ENCODE data around the gene FAM32A.
A peak's percentile ranks its signal among the peaks of the same experiment; 100 is the strongest.
"Not testable (repeated sequence)": the region's sequence is repeated elsewhere in the genome, so short reads cannot be mapped to it uniquely, and the experiment has no call there.

Gene FAM32A

DNA sequence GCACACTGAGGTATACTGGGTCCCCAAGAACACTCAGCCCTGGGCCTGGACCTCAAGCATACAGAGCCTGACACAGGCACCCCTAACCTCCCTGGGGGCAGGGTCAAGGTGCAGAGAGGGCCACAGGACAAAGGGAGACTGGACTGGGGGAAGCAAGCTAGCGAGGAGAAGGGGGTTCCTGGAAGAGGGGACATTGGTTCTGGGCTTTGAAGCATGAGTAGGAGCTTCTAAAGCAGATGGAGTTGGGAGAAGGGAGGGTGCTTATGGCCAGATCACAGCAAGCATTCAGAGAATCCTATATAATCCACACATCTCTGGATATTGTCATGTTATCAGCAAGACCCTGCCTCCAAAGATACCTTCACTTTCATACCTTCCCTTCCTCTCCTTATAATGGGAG, 15.1 kb upstream of the FAM32A start:
- H3K36me3 ChIP-seq (ENCODE audit: insufficient read depth, low read length): no peaks in the 10 kb centered on the region
- H3K9me3 ChIP-seq (ENCODE audit: low read depth, low read length): no peaks in the 10 kb centered on the region
- no peak overlapping the region for H3K4me3 ChIP-seq
- H3K9ac ChIP-seq (ENCODE audit: insufficient read length): no peak overlapping the region
- H3K27ac ChIP-seq: no peak overlapping the region
- no peak for DNase-seq (ENCODE audit: low read depth, low spot score)
- TF ChIP-seq FOXP2 (optimal IDR thresholded peaks at IDR 0.05; ENCODE audit: control extremely low read depth, extremely low read length, insufficient read depth) (no peak), POLR2AphosphoS5 (IDR thresholded peaks at IDR 0.05; ENCODE audit: borderline replicate concordance, low read depth, low read length) (no peak), EZH2 (IDR thresholded peaks at IDR 0.05) (no peak)

DNA sequence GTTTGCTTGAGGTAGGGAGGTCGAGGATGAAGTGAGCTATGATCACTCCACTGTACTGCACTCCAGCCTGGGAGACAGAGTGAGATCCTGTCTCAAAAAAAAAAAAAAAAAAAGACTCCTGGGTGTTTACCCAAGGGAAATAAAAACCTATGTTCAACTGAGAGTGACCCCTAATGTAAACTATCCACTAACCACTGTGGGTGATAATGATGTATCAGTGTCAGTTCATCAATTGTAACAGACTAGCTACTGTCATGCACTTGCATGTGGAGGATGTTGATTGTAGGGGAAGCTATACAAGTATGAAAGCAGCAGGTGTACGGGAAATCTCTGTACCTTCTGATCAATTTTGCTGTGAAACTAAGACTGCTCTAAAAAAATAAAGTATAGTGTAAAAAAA, 9.3 kb upstream of the FAM32A start:
- Histone ChIP-seq H3K27ac (no peak overlapping the region), H3K9me3 (ENCODE audit: low read depth, low read length) (no peaks in the 10 kb centered on the region), H3K4me3 (no peak overlapping the region), H3K36me3 (ENCODE audit: insufficient read depth, low read length) (no peaks in the 10 kb centered on the region), H3K9ac (ENCODE audit: insufficient read length) (no peak overlapping the region)
- DNase-seq (ENCODE audit: low read depth, low spot score): no peak
- TF ChIP-seq EZH2 (IDR thresholded peaks at IDR 0.05) (no peak), FOXP2 (optimal IDR thresholded peaks at IDR 0.05; ENCODE audit: control extremely low read depth, extremely low read length, insufficient read depth) (no peak), POLR2AphosphoS5 (IDR thresholded peaks at IDR 0.05; ENCODE audit: borderline replicate concordance, low read depth, low read length) (no peak)

DNA sequence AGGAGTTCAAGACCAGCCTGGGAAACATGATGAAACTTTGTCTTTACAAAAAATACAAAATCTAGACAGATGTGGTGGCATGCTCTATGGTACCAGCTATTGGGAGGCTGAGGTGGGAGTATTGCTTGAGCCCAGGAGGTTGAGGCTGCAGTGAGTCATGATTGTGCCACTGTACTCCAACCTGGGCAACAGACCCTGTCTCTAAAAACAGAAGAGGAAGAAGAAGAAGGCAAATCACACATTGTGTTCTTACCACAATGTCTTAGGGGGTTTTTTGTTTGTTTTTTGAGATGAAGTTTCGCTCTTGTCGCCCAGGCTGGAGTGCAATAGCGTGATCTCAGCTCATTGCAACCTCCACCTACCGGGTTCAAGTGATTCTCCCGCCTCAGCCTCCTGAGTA, 6.3 kb upstream of the FAM32A start:
- H3K36me3 ChIP-seq (ENCODE audit: insufficient read depth, low read length); DNase-seq (ENCODE audit: low read depth, low spot score); H3K9ac ChIP-seq (ENCODE audit: insufficient read length); H3K27ac ChIP-seq; H3K9me3 ChIP-seq (ENCODE audit: low read depth, low read length); H3K4me3 ChIP-seq: not testable (repeated sequence)

DNA sequence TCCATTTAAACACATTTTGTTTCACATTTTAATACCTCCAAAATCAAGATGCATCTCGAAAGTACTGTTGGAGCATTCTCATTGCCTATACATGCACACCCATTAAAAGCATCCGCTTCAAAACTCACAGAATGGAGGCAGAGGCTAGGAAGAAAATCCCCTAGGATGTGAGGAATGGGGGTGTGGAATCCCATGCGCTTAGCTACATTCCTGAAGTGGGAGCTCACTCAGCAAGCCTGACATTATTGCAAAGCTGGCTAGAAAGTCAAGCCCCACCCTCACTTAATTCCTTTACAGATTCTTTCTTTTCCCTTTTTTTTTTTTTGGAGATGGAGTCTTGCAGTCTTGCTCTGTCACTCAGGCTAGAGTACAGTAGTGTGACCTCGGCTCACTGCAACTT, 4.6 kb upstream of the FAM32A start:
- no peaks in the 10 kb centered on the region for H3K9me3 ChIP-seq (ENCODE audit: low read depth, low read length)
- no peak for DNase-seq (ENCODE audit: low read depth, low spot score)
- H3K4me3 ChIP-seq: no peak overlapping the region
- TF ChIP-seq FOXP2 (optimal IDR thresholded peaks at IDR 0.05; ENCODE audit: control extremely low read depth, extremely low read length, insufficient read depth) (no peak), EZH2 (IDR thresholded peaks at IDR 0.05) (no peak), POLR2AphosphoS5 (IDR thresholded peaks at IDR 0.05; ENCODE audit: borderline replicate concordance, low read depth, low read length) (no peak)
- H3K36me3 ChIP-seq (ENCODE audit: insufficient read depth, low read length): no peaks in the 10 kb centered on the region
- no peak overlapping the region for H3K27ac ChIP-seq
- H3K9ac ChIP-seq (ENCODE audit: insufficient read length): no peak overlapping the region

DNA sequence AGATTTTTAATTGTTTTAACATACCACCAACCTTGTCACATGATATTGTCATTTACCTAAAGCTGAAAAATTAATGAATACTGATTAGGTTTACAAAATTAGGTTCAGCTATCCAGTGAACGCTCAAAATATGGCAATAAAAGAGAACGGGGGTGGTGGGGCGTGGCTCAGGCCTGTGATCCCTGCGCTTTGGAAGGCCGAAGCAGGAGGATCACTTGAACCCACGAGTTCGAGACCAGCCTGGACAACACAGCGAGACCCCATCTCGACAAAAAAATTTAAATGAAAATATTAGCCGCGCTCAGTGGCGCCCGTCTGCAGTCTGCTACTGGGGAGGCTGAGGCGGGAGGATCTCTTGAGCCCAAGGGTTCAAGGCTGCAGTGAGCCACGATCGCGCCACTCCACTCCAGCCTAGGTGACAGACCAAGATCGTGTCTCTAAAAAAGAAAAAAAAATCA, 516 bp upstream of the FAM32A start:
- peak overlapping the region; percentile 99 for H3K4me3 ChIP-seq
- H3K36me3 ChIP-seq (ENCODE audit: insufficient read depth, low read length): peaks cover 6% of the 10 kb centered on the region
- peak overlapping the region; percentile 62 for H3K9ac ChIP-seq (ENCODE audit: insufficient read length)
- no peaks in the 10 kb centered on the region for H3K9me3 ChIP-seq (ENCODE audit: low read depth, low read length)
- H3K27ac ChIP-seq: no peak overlapping the region
- DNase-seq (ENCODE audit: low read depth, low spot score): no peak
- TF ChIP-seq POLR2AphosphoS5 (IDR thresholded peaks at IDR 0.05; ENCODE audit: borderline replicate concordance, low read depth, low read length): no peak
- TF ChIP-seq EZH2 (IDR thresholded peaks at IDR 0.05): no peak
- TF ChIP-seq FOXP2 (optimal IDR thresholded peaks at IDR 0.05; ENCODE audit: control extremely low read depth, extremely low read length, insufficient read depth): no peak

DNA sequence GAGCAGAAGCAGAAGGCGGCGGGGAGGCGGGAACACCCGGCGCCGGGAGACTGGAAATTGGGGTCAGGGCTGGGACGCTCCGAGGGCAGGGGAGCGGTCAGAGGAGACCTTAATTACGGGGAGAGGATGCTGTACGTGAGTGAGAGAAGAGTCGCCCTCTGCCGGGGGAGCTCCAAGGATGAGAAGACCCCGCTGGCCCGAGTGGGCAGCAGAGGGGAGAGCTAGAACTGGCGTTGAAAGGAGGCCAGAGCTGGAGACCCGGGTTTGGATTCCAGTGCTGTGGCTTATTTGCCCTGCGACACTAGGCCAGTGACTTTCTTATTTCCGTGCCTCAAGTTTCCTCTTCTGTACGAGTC, 536 bp downstream of the FAM32A start:
- H3K27ac ChIP-seq: no peak overlapping the region; the same call in 1 of the 2 replicates
- no peak for TF ChIP-seq EZH2 (IDR thresholded peaks at IDR 0.05)
- no peaks in the 10 kb centered on the region for H3K9me3 ChIP-seq (ENCODE audit: low read depth, low read length)
- H3K9ac ChIP-seq (ENCODE audit: insufficient read length): peak overlapping the region; percentile 97
- peaks cover 15% of the 10 kb centered on the region for H3K36me3 ChIP-seq (ENCODE audit: insufficient read depth, low read length)
- peak overlapping the region; percentile 99 for H3K4me3 ChIP-seq
- DNase-seq (ENCODE audit: low read depth, low spot score): no peak

DNA sequence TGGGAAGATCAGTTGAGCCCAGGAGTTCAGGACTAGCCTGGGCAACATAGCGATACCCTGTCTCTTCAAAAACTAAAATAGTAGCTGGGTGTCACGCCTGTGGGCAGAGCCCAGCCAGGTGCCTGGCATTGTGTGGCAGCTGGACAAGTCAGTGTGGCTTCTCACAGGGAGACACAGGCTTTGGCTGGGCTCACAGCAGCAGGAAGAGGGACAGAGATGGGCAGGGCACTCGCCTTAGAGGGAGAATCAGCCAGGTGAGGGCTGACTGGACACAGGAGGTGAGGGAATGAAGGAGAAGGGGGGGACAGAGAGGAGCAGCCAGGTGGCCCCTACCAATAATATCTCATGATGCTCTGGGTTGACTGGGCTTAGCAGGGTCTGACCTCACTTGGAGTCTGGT, 3.3 kb downstream of the FAM32A start:
- no peak overlapping the region for H3K9ac ChIP-seq (ENCODE audit: insufficient read length)
- H3K36me3 ChIP-seq (ENCODE audit: insufficient read depth, low read length): peaks cover 26% of the 10 kb centered on the region
- no peak overlapping the region for H3K4me3 ChIP-seq
- no peak for DNase-seq (ENCODE audit: low read depth, low spot score)
- no peak for TF ChIP-seq POLR2AphosphoS5 (IDR thresholded peaks at IDR 0.05; ENCODE audit: borderline replicate concordance, low read depth, low read length)
- no peak for TF ChIP-seq FOXP2 (optimal IDR thresholded peaks at IDR 0.05; ENCODE audit: control extremely low read depth, extremely low read length, insufficient read depth)
- no peak for TF ChIP-seq EZH2 (IDR thresholded peaks at IDR 0.05)
- no peak overlapping the region for H3K27ac ChIP-seq
- H3K9me3 ChIP-seq (ENCODE audit: low read depth, low read length): no peaks in the 10 kb centered on the region

DNA sequence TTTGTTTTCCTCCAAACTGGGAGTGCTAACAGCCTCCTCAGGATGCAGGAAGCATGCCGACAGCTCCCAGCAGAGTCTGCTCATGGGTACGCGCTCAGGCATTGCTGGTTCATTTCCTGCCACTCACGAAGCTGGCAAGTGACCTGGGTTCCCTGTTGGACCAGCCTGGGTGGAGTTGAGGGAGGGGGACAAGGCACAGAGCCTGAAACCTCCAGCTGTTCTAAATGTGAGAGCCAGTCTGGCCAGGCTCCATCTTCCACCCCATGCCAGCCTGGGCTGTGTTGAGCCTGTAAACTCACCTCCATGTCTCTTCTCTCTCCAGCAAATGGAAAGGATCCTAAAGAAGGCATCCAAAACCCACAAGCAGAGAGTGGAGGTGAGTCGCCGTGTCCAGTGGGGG, 5.0 kb downstream of the FAM32A start:
- H3K36me3 ChIP-seq (ENCODE audit: insufficient read depth, low read length): peaks cover 26% of the 10 kb centered on the region
- no peaks in the 10 kb centered on the region for H3K9me3 ChIP-seq (ENCODE audit: low read depth, low read length)
- H3K27ac ChIP-seq: no peak overlapping the region
- no peak overlapping the region for H3K9ac ChIP-seq (ENCODE audit: insufficient read length)
- no peak overlapping the region for H3K4me3 ChIP-seq
- DNase-seq (ENCODE audit: low read depth, low spot score): no peak
- TF ChIP-seq POLR2AphosphoS5 (IDR thresholded peaks at IDR 0.05; ENCODE audit: borderline replicate concordance, low read depth, low read length) (no peak), EZH2 (IDR thresholded peaks at IDR 0.05) (no peak), FOXP2 (optimal IDR thresholded peaks at IDR 0.05; ENCODE audit: control extremely low read depth, extremely low read length, insufficient read depth) (no peak)

DNA sequence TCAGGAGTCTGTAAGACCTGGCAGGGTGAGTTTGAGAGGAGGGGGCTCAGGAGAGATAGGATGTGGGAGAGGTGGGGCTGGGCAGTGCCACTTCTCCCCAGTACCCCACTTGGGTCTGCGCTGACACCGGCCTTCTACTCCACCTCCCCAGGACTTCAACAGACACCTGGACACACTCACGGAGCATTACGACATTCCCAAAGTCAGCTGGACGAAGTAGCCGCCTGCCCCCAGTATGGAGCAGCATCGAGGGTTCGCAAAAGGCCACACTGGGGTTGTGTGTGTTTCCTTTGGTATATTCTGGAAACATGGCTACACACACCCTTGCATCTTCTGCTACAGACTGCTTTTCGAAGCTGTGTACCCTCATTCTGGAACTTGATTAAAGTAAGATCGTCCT, 5.5 kb downstream of the FAM32A start:
- H3K9ac ChIP-seq (ENCODE audit: insufficient read length): no peak overlapping the region
- TF ChIP-seq FOXP2 (optimal IDR thresholded peaks at IDR 0.05; ENCODE audit: control extremely low read depth, extremely low read length, insufficient read depth) (no peak), EZH2 (IDR thresholded peaks at IDR 0.05) (no peak), POLR2AphosphoS5 (IDR thresholded peaks at IDR 0.05; ENCODE audit: borderline replicate concordance, low read depth, low read length) (no peak)
- no peak for DNase-seq (ENCODE audit: low read depth, low spot score)
- H3K27ac ChIP-seq: no peak overlapping the region
- no peaks in the 10 kb centered on the region for H3K9me3 ChIP-seq (ENCODE audit: low read depth, low read length)
- H3K36me3 ChIP-seq (ENCODE audit: insufficient read depth, low read length): peaks cover 26% of the 10 kb centered on the region
- H3K4me3 ChIP-seq: no peak overlapping the region

Measured in SK-N-MC (cell line).